Activated T-cell treated with anti-CD3 and anti-CD28 coated beads, Interleukin-2, amount 50 U/mL, for 24 hours (primary cell): ENCODE measurements around the gene NLK.
"Not testable (repeated sequence)": the region's sequence is repeated elsewhere in the genome, so short reads cannot be mapped to it uniquely, and the experiment has no call there.

Experiments
- DNase-seq: peaks from one replicate; pipeline ENCODE4 v3.0.0-alpha.2; 2020
- H3K27ac Mint-ChIP-seq: 2 replicates; pipeline ENCODE4 v1.8.0; 2020; ENCODE audit warnings: mild to moderate bottlenecking, mixed read lengths
- H3K27me3 Mint-ChIP-seq: 2 replicates; pipeline ENCODE4 v1.8.0; 2020; ENCODE audit warnings: mixed read lengths
- H3K36me3 Mint-ChIP-seq: 2 replicates; pipeline ENCODE4 v1.8.0; 2020; ENCODE audit warnings: low read depth, mixed read lengths
- H3K4me1 Mint-ChIP-seq: 2 replicates; pipeline ENCODE4 v1.8.0; 2020; ENCODE audit warnings: low read depth, mixed read lengths
- H3K4me3 Mint-ChIP-seq: 2 replicates; pipeline ENCODE4 v1.8.0; 2020; ENCODE audit warnings: mild to moderate bottlenecking, moderate library complexity, mixed read lengths
- H3K9me3 Mint-ChIP-seq: 2 replicates; pipeline ENCODE4 v1.8.0; 2020; ENCODE audit warnings: mixed read lengths

Gene NLK

GRCh38 chr17:28155405-28155804 lies 112.9 kb downstream of the NLK start:
- H3K4me1 Mint-ChIP-seq, H3K27ac Mint-ChIP-seq, H3K4me3 Mint-ChIP-seq, DNase-seq, H3K36me3 Mint-ChIP-seq, H3K27me3 Mint-ChIP-seq, H3K9me3 Mint-ChIP-seq: not testable (repeated sequence)

DNA sequence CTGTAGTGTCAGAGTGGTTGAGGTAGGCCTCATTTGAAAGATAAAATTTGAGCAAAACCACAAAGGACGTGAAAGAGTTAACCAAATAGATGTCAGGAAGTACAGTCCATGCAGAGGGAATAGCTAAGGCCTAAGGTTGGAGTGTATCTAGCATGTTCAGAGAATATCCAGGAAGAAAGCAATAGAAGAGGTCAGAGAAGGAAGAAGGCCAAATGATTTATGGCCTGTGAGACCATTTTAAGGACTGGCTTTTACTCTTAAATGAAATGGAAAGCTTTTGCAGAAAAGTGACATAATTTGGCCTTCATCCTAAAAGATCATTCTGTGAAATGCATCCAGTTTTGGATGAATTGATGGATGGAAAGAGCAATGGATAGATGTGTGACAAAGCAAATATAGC lies 116.5 kb downstream of the NLK start:
- Mint-ChIP-seq H3K9me3 (no peaks in the 10 kb centered on the region), H3K27ac (no peak overlapping the region), H3K4me1 (no peaks in the 10 kb centered on the region), H3K4me3 (no peak overlapping the region), H3K36me3 (peaks cover 5% of the 10 kb centered on the region), H3K27me3 (no peaks in the 10 kb centered on the region)
- DNase-seq, result no peak

DNA sequence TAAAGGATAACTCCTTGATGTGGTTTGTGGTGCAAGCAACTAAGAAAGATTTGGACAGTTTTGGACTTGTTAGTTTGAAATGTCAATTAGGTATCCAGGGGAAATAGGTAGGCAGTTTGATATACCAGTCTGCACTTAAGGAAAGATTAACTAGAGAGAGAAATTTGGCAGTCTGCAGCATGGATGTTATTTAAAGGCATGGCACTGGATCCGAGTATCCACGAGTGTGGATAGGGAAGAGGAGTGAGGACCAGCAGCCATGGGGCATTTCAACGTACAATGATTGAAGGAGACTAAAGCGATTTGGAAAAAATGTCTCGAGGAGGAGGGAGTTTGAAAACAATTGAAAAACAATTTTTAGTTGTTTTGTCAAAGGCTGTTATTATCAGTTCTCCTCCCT lies 117.4 kb downstream of the NLK start:
- Mint-ChIP-seq H3K9me3 (no peaks in the 10 kb centered on the region), H3K27me3 (no peaks in the 10 kb centered on the region), H3K27ac (no peak overlapping the region), H3K36me3 (peaks cover 5% of the 10 kb centered on the region), H3K4me3 (no peak overlapping the region), H3K4me1 (no peaks in the 10 kb centered on the region)
- DNase-seq, result no peak

DNA sequence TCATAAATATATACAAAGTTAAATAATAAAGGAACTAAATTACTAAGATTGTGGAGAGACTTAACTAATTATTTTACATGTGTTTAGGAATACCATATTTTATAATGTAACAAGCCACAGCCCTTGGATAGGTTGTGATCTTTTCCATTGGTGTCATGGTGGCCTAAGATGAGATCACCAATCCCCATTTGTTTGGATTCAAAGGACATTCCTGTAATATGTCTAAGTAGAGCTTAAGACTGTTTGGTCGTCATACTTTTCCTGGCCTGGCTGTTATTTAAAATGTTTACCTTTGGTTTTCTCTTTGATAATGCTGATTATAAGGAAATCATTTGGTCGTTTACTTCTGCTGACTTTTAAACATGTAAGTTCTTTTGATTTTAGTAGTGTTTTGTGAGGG lies 118.1 kb downstream of the NLK start:
- no peaks in the 10 kb centered on the region for H3K27me3 Mint-ChIP-seq
- no peak overlapping the region for H3K27ac Mint-ChIP-seq
- H3K36me3 Mint-ChIP-seq, result peaks cover 11% of the 10 kb centered on the region
- no peak for DNase-seq
- H3K9me3 Mint-ChIP-seq, result no peaks in the 10 kb centered on the region
- H3K4me3 Mint-ChIP-seq, result no peak overlapping the region
- H3K4me1 Mint-ChIP-seq, result no peaks in the 10 kb centered on the region

DNA sequence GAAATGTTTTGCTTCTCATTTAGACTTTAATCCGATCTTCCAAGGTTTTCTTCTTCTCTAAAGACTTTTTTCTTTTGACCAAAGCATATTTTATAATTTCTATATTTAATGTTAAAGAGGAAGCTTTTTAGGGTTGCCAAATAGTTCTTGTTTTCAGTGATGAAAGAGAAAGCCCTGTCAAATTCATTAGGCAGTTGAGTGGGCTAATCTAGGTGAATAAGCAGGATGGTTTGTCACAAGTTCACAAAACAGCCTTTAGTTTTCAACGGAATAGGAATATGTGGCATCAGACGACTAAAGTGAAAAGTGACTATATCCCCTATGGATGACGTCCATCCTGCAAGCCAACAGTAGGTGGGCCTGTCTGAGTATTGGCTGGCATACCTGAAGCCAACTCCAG lies 118.8 kb downstream of the NLK start:
- DNase-seq, result no peak
- Mint-ChIP-seq H3K27me3 (no peaks in the 10 kb centered on the region), H3K9me3 (no peaks in the 10 kb centered on the region), H3K4me3 (no peak overlapping the region), H3K27ac (no peak overlapping the region), H3K36me3 (peaks cover 14% of the 10 kb centered on the region), H3K4me1 (no peaks in the 10 kb centered on the region)

DNA sequence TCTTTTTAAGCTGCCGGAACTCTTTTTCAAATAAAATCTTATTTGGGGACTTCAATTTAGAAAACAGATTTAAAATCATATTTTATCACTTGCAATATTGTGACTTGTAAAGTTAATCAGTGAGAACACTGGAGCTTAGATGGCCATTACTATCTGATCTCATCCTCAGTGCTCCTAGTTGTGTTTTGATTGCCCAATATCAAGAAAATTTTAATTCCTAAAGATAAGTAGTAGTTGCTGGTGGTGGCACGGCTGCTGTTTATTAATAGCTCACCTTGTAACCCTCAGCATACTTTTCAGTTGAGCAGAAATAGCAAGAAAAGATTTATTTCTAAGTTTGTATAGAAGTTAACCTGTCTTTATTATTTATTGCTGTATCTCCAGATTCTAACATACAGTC lies 124.0 kb downstream of the NLK start:
- Mint-ChIP-seq H3K27me3 (no peaks in the 10 kb centered on the region), H3K4me1 (no peaks in the 10 kb centered on the region), H3K4me3 (no peak overlapping the region), H3K9me3 (no peaks in the 10 kb centered on the region), H3K27ac (no peak overlapping the region), H3K36me3 (peaks cover 36% of the 10 kb centered on the region)
- DNase-seq, result no peak

GRCh38 chr17:28169621-28170349 lies 127.3 kb downstream of the NLK start:
- Mint-ChIP-seq H3K27ac (no peak overlapping the region), H3K27me3 (no peaks in the 10 kb centered on the region), H3K4me3 (no peak overlapping the region), H3K4me1 (peaks cover 22% of the 10 kb centered on the region), H3K9me3 (no peaks in the 10 kb centered on the region), H3K36me3 (peaks cover 49% of the 10 kb centered on the region)
- DNase-seq, result no peak

DNA sequence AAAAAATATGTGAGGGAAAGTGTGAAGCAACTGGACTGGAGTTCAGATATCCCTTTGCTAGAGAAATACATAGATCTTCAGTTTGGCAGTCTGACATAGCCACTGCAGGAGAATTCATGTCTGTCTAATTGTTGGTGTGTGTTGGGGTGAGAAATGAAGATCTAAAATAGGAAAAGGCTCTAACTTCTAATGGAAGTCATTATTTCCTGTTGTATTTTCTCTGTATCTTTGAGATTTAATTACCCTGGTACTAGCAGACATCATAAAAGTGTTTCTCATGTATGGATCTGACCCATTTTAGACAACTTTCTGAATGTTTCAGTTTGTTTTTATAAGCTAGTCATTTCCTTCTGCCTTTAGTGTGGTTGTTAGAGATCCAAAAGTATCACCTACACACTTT lies 128.3 kb downstream of the NLK start:
- H3K4me1 Mint-ChIP-seq, result peaks cover 22% of the 10 kb centered on the region

DNA sequence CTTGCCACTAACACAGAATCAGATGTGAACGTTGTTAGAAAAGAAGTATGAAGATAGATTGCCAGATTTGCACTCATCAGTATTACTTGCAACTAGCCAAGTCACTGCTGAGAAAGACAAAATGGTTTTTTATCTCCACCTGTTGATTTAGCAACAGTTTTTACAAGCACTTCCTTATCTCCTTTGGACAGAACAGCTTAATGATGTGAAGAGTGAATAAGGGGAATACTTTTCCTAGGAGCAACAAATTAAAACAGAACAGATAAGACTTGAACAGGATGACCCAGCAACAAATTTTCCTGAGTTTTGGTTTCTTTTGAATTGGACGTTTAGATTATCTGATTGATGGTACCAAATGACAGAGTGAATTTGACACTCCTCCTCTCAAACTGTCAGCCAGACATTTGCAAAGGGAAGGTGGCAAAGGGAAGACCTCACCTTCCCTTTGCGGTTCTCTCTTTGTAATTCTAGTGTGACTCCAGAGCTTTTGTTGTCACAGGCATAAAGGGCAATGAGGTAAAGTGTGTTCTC lies 130.6 kb downstream of the NLK start:
- H3K4me1 Mint-ChIP-seq, result peaks cover 22% of the 10 kb centered on the region
- no peaks in the 10 kb centered on the region for H3K9me3 Mint-ChIP-seq
- no peak overlapping the region for H3K27ac Mint-ChIP-seq
- no peak for DNase-seq
- H3K27me3 Mint-ChIP-seq, result no peaks in the 10 kb centered on the region
- peaks cover 47% of the 10 kb centered on the region for H3K36me3 Mint-ChIP-seq
- no peak overlapping the region for H3K4me3 Mint-ChIP-seq

More for the DNA sequence above, 128.3 kb downstream of the NLK start:
- Mint-ChIP-seq H3K27me3 (no peaks in the 10 kb centered on the region), H3K4me3 (no peak overlapping the region), H3K27ac (no peak overlapping the region), H3K36me3 (peaks cover 48% of the 10 kb centered on the region), H3K9me3 (no peaks in the 10 kb centered on the region)
- no peak for DNase-seq

GRCh38 chr17:28173801-28174200 lies 131.3 kb downstream of the NLK start:
- peaks cover 22% of the 10 kb centered on the region for H3K4me1 Mint-ChIP-seq
- H3K27ac Mint-ChIP-seq, result peak overlapping the region; percentile 37
- no peaks in the 10 kb centered on the region for H3K27me3 Mint-ChIP-seq
- H3K9me3 Mint-ChIP-seq, result no peaks in the 10 kb centered on the region
- DNase-seq, result no peak
- peaks cover 44% of the 10 kb centered on the region for H3K36me3 Mint-ChIP-seq
- H3K4me3 Mint-ChIP-seq, result no peak overlapping the region

GRCh38 chr17:28174352-28175046 lies 132.0 kb downstream of the NLK start:
- Mint-ChIP-seq H3K27ac (peak overlapping the region; percentile 19), H3K4me3 (no peak overlapping the region), H3K4me1 (peaks cover 22% of the 10 kb centered on the region), H3K36me3 (peaks cover 38% of the 10 kb centered on the region), H3K9me3 (no peaks in the 10 kb centered on the region), H3K27me3 (no peaks in the 10 kb centered on the region)
- peak; percentile 32 for DNase-seq

GRCh38 chr17:28177351-28177750 lies 134.9 kb downstream of the NLK start:
- H3K4me3 Mint-ChIP-seq, result no peak overlapping the region
- no peak for DNase-seq
- peaks cover 39% of the 10 kb centered on the region for H3K36me3 Mint-ChIP-seq
- H3K4me1 Mint-ChIP-seq, result peaks cover 27% of the 10 kb centered on the region
- no peaks in the 10 kb centered on the region for H3K9me3 Mint-ChIP-seq
- H3K27me3 Mint-ChIP-seq, result no peaks in the 10 kb centered on the region
- H3K27ac Mint-ChIP-seq, result no peak overlapping the region

DNA sequence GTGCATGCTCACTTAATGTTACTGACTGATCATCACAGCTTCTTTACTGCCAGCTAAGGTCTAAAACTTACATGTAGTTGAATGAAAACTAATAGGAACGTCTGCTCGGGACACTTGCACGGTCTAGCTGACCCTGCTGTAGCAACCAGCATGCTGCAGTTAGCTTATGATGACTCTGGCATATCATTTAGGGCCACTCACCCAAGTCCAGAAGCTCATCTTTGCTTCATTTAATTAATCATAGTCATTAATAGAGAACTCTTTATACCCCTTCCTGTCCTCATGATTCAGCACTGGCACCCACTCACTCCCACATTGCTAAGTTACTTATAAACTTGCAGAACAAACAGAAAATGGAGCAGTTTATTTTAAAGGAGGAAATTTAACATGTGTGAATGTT lies 136.3 kb downstream of the NLK start:
- no peaks in the 10 kb centered on the region for H3K9me3 Mint-ChIP-seq
- H3K4me1 Mint-ChIP-seq, result peaks cover 14% of the 10 kb centered on the region
- no peak for DNase-seq
- no peaks in the 10 kb centered on the region for H3K27me3 Mint-ChIP-seq
- no peak overlapping the region for H3K27ac Mint-ChIP-seq
- H3K36me3 Mint-ChIP-seq, result peaks cover 26% of the 10 kb centered on the region
- no peak overlapping the region for H3K4me3 Mint-ChIP-seq

DNA sequence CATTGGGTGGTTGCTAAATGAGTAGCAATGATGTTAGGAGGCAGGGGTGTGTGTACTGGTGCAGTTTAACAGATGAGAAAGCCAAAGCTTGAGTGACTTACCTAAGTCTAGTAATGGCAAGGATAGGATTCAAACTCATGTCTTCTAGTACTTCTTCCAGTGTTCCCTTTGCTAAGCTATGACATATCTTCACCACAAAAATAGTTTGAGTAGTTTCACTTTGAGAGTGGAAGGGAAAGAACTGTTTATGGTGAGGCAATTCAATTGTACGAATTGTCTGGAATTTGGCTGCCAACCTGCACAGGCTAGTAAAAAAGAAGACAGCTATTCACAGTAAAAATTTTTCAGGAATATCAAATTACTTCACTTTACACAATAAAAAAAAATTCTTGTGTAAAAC lies 138.0 kb downstream of the NLK start:
- Mint-ChIP-seq H3K27ac (no peak overlapping the region), H3K4me1 (peaks cover 5% of the 10 kb centered on the region), H3K9me3 (no peaks in the 10 kb centered on the region)

GRCh38 chr17:28181568-28181967 lies 139.1 kb downstream of the NLK start:
- peaks cover 37% of the 10 kb centered on the region for H3K36me3 Mint-ChIP-seq
- no peaks in the 10 kb centered on the region for H3K27me3 Mint-ChIP-seq
- H3K9me3 Mint-ChIP-seq, result no peaks in the 10 kb centered on the region
- H3K4me3 Mint-ChIP-seq, result no peak overlapping the region
- no peak overlapping the region for H3K27ac Mint-ChIP-seq
- no peak for DNase-seq
- H3K4me1 Mint-ChIP-seq, result peaks cover 5% of the 10 kb centered on the region

More for the DNA sequence above, 138.0 kb downstream of the NLK start:
- peaks cover 26% of the 10 kb centered on the region for H3K36me3 Mint-ChIP-seq
- H3K27me3 Mint-ChIP-seq, result no peaks in the 10 kb centered on the region
- H3K4me3 Mint-ChIP-seq, result no peak overlapping the region
- no peak for DNase-seq
